Mucosa of rectum (tissue), 2 donors: ENCODE measurements around the gene ATP10D.

Source experiments
- H3K27ac ChIP-seq, 2 donors: one replicate each; pipeline ENCODE4 v1.7.0; 2013; ENCODE audit warnings: inconsistent platforms in 2 of 2, low read depth in 2 of 2, low read length in 2 of 2
- H3K27me3 ChIP-seq, 2 donors: one replicate each; pipeline ENCODE4 v1.7.0; 2013; ENCODE audit warnings: low read length in 2 of 2; ENCODE audit not compliant: control insufficient read depth in 2 of 2, insufficient read depth in 2 of 2
- H3K36me3 ChIP-seq, 2 donors: one replicate each; pipeline ENCODE4 v1.7.0; 2013; ENCODE audit warnings: low read length in 2 of 2; ENCODE audit not compliant: control insufficient read depth in 2 of 2, insufficient read depth in 2 of 2
- H3K4me1 ChIP-seq, 2 donors: one replicate each; pipeline ENCODE4 v1.7.0; 2013; ENCODE audit warnings: low read length in 2 of 2, mild to moderate bottlenecking in 1 of 2; ENCODE audit not compliant: control insufficient read depth in 2 of 2, insufficient read depth in 2 of 2
- H3K4me3 ChIP-seq, 2 donors: one replicate each; pipeline ENCODE4 v1.7.0; 2013; ENCODE audit warnings: low read length in 2 of 2
- H3K9ac ChIP-seq, 2 donors: one replicate each; pipeline ENCODE4 v1.7.0; 2013; ENCODE audit warnings: low read length in 2 of 2, low read depth in 1 of 2, mild to moderate bottlenecking in 1 of 2
- H3K9me3 ChIP-seq, 2 donors: one replicate each; pipeline ENCODE4 v1.7.0; 2013; ENCODE audit warnings: low read length in 2 of 2; ENCODE audit not compliant: control insufficient read depth in 2 of 2
- donor health status: healthy.
- donor health status: Normal muscosa, but diverticular disease.

Gene ATP10D

DNA sequence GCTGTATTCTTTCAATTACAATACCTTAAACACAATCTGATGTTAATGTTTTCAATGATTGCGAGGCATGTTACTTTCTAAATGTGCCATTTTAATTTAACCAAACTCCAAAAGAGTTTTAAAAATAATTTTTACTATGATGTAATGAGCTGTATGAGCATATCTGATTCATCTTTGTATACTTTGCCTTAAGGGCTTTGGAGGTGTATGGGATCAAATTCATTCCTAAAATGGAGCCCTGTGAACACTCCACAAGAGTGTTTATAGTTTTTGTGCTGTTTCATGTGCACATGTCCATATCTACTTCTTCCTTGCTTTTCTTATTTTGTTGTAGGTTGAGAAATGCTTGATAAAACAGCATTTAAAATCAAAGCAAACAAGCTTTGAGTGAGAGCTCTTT is 82.4 kb downstream of the ATP10D start:
- H3K4me3 ChIP-seq: no peak overlapping the region
- no peaks in the 10 kb centered on the region for H3K4me1 ChIP-seq
- H3K36me3 ChIP-seq: peaks cover 7 to 11% of the 10 kb centered on the region in 2 donors
- no peak overlapping the region for H3K9ac ChIP-seq
- no peaks in the 10 kb centered on the region for H3K27me3 ChIP-seq
- H3K27ac ChIP-seq: no peak overlapping the region
- no peaks in the 10 kb centered on the region for H3K9me3 ChIP-seq

DNA sequence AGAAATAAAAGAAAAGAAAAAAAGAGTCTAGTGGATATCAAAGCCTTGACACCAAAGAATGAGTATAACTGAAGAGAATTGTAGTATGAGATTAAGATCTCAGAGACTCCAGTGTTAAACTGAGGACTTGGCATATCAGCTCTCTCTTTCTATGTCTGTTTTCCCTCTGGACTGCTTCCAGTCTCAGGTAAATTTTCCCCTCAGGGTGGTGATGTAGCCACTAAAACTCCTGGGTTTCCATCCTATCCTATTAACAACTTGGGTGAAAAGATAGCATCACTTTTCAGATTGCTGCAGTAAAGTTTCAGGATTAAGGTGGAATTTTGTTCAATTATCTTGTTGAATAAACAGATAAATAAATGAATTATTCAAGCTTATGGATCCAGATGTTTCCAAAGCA is 85.7 kb downstream of the ATP10D start:
- H3K36me3 ChIP-seq: peaks cover 10 to 18% of the 10 kb centered on the region in 2 donors
- H3K27me3 ChIP-seq: no peaks in the 10 kb centered on the region
- no peaks in the 10 kb centered on the region for H3K9me3 ChIP-seq
- no peaks in the 10 kb centered on the region for H3K4me1 ChIP-seq
- H3K4me3 ChIP-seq: no peak overlapping the region
- H3K9ac ChIP-seq: no peak overlapping the region
- no peak overlapping the region for H3K27ac ChIP-seq

DNA sequence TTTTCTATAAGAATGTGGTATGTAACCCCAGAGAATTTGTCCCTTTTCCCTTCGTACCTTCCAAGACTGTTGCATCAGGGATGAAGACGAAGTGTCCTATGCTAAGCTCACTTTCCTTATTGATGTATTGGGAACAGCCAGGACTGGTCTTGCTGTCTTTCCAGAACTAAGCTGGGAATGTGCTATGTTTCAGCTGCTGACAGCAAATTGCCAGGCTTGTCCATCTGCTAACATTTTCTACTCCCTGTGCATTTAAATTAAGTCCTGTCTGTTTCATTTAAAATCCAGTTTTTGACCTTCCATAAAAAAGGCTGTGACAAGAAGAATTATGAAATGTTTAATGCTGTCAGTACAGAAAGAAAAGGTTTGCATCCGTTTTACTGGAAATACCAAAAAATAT is 87.9 kb downstream of the ATP10D start:
- Histone ChIP-seq H3K27ac (no peak overlapping the region), H3K36me3 (peaks cover 9 to 15% of the 10 kb centered on the region in 2 donors), H3K9me3 (no peaks in the 10 kb centered on the region), H3K27me3 (no peaks in the 10 kb centered on the region), H3K4me3 (no peak overlapping the region), H3K4me1 (no peaks in the 10 kb centered on the region), H3K9ac (no peak overlapping the region)

DNA sequence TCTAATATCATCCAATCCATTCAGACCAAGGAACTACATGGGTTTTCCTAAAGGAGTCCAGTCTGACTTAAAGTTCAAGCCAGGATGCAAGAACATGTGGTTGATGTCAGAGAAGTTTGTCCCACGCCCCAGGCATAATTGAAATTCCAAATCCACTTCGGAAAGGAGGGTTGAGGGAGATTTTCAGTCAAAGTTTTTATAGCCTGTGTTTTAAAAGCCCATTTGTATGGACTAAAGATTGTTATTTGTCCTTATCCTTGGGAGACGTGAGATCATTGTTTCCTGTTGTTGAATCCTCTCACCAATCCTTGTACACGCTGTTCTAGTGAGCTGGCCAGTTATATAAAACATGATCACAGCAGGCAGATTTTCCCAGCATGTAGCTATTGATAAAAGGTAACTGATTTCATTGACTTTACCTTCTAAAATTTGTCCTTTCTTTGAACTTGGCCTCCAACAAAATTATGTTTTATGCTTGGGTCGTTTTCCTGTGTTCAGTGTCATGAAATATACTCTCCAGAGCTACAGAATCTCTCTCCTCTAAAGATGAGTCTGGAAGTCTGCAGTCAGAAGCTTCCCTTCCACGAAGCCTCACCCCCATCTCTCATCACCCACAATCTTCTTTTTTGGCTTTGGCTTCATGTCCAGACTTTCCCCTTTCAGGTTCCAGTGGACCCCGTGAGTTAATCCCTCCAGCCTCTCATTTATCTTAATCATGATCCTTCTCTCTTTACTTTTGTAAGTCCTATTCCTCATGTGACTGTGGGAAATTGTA is 92.9 kb downstream of the ATP10D start:
- no peaks in the 10 kb centered on the region for H3K9me3 ChIP-seq
- H3K36me3 ChIP-seq: peaks cover 8 to 19% of the 10 kb centered on the region in 2 donors
- H3K4me3 ChIP-seq: no peak overlapping the region
- no peak overlapping the region for H3K9ac ChIP-seq
- no peaks in the 10 kb centered on the region for H3K4me1 ChIP-seq
- no peaks in the 10 kb centered on the region for H3K27me3 ChIP-seq
- H3K27ac ChIP-seq: peak overlapping the region; percentile 32 to 55

DNA sequence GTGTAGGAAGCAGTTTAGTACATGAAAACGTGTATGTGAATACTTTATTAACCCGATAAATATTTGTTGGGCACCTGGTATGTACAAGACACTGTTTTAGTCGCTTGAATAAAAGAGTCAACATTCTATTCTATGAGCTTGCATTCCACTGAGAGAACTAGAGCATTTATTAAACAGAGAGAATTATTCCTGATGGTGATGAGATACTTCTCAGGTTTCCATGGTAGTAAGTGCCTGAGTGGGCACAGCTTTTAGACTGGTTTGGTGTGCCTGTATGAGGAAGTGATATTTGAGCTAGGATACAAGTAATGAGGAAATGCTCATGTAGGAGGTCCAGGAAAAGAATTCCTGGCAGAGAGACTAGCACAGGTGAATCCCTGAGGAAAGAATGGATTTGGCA is 94.2 kb downstream of the ATP10D start:
- Histone ChIP-seq H3K4me1 (no peaks in the 10 kb centered on the region), H3K4me3 (no peak overlapping the region), H3K27ac (no peak overlapping the region), H3K9me3 (no peaks in the 10 kb centered on the region), H3K27me3 (no peaks in the 10 kb centered on the region), H3K36me3 (peaks cover 5 to 19% of the 10 kb centered on the region in 2 donors), H3K9ac (no peak overlapping the region)

DNA sequence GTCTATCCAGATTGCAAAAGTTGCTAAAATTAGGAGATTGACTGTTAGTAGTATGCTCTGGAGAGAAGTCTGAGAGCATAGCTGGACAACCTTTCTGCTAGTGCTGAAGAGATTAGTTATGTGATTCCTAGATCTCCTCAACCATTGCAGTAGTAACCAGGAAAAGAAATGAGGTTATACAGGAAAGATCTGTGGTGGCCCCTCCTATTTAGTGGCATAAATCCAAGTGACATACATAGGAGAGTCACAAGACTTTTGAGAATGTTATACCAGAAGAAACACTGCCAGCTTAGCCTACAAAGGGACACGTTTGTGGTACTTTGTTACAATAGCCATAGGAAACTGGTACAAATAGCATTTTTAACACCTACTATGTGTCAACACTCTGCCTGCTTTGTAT is 105.2 kb downstream of the ATP10D start:
- Histone ChIP-seq H3K9me3 (no peaks in the 10 kb centered on the region), H3K4me3 (no peak overlapping the region), H3K36me3 (peaks cover 22 to 29% of the 10 kb centered on the region in 2 donors), H3K9ac (no peak overlapping the region), H3K4me1 (no peaks in the 10 kb centered on the region), H3K27me3 (no peaks in the 10 kb centered on the region), H3K27ac (no peak overlapping the region)

DNA sequence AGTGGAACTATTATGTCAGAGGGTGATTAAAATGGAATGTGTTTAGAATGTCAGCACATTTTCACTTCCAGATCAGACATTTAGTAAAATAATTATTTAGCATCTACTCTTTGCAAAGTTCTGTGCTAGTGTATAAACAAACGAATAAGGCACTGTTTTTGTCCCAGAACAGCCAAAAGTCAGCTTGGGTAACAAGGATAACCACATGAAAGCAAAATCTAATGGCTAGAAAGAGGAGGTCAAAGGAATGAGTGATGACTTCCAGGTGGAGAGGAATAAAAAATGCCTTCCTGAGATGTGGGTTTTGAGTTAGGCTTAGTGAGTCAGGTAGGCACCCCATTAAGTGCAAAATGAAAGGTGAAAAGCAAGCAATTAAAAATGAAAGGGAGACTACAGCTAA is 112.6 kb downstream of the ATP10D start:
- Histone ChIP-seq H3K27me3 (no peaks in the 10 kb centered on the region), H3K9me3 (no peaks in the 10 kb centered on the region), H3K27ac (no peak overlapping the region), H3K4me1 (no peaks in the 10 kb centered on the region), H3K9ac (no peak overlapping the region), H3K4me3 (no peak overlapping the region), H3K36me3 (no peaks in the 10 kb centered on the region)

DNA sequence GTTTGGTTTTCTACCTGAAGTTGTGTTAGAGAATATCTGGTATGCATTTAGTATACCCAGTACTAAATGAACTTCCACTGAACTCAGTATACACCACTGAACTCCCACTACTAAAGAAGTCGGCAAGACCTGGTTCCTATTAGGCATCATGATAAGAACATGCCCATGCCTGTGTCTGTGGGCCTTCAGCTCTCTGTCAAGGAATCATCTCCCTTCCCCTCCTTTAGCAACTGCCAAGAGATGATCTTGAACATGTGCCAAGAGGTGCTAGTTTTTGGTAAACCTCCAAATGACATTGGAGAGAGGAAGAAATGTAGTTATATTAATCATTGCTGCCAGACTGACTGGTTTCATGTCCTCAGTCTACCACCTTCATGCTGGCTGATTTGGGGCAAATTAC is 113.2 kb downstream of the ATP10D start:
- Histone ChIP-seq H3K4me3 (no peak overlapping the region), H3K27ac (no peak overlapping the region), H3K36me3 (no peaks in the 10 kb centered on the region), H3K9me3 (no peaks in the 10 kb centered on the region), H3K27me3 (no peaks in the 10 kb centered on the region), H3K4me1 (no peaks in the 10 kb centered on the region), H3K9ac (no peak overlapping the region)

DNA sequence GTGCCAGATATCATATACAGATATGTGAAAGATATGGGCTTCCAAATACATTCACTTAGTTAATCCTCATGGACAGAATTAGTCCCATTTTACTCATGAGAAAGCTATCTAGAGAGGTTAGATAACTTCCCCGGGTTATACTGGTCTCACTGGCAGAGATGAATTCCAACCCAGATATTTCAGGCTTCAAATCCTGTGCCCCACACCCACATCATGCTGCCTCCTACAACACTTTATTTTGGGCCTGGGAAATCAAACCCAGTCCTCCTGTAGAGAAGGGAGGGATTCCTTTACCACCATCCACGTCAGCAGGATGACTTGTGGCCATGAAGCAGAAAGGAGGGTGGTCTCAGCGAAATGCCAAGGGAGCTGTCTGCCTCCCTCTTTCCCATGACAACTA is 113.8 kb downstream of the ATP10D start:
- Histone ChIP-seq H3K27me3 (no peaks in the 10 kb centered on the region), H3K9me3 (no peaks in the 10 kb centered on the region), H3K27ac (no peak overlapping the region), H3K4me3 (no peak overlapping the region), H3K4me1 (no peaks in the 10 kb centered on the region), H3K9ac (no peak overlapping the region), H3K36me3 (no peaks in the 10 kb centered on the region)

DNA sequence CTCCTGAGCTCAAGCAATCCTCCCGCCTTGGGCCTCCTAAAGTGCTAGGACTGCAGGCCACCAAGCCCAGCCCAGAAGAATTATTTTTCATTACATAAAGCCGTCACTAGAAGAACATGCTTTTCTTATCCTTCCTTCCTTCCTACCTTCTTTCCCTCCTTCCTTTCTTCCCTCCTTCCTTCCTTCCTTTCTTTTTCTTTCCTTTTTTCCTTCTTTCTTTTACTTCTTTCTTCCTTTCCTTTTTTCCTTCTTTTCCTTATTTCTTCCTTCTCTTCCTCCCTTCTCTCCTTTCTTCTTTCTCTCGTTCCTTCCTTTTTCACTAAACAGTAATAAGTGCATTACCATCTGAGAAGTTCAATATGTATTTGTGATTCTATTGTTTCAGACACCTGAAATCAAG is 121.4 kb downstream of the ATP10D start:
- no peak overlapping the region for H3K9ac ChIP-seq
- H3K4me3 ChIP-seq: no peak overlapping the region
- H3K4me1 ChIP-seq: no peaks in the 10 kb centered on the region
- no peaks in the 10 kb centered on the region for H3K36me3 ChIP-seq
- H3K27ac ChIP-seq: no peak overlapping the region
- H3K27me3 ChIP-seq: no peaks in the 10 kb centered on the region
- no peaks in the 10 kb centered on the region for H3K9me3 ChIP-seq
